CD14-positive monocyte (primary cell): ENCODE measurements around the gene SLC37A2. TPM values are rescaled to one million over a fixed set of nuclear protein-coding genes. Genes with fewer than 3 reads are reported as not detected.
A peak's percentile ranks its signal among the peaks of the same experiment; 100 is the strongest.

Experiments used
- DNase-seq, 3 donors: peaks; one replicate each; pipeline ENCODE4 v3.0.0-alpha.2; 2011 to 2022
- H2AFZ ChIP-seq: 2 replicates; pipeline ENCODE4 v1.6.0; 2012; ENCODE audit warnings: mild to moderate bottlenecking, low read depth, low read length, inconsistent platforms; ENCODE audit not compliant: insufficient read depth, poor library complexity, severe bottlenecking
- H3K27ac ChIP-seq, 2 donors: 1 replicate in 1 of 2; 2 replicates in 1 of 2; pipeline ENCODE4 v1.5.1; 2012 to 2013; ENCODE audit warnings: low read length in 2 of 2, control low read depth in 1 of 2, inconsistent platforms in 1 of 2, low read depth in 1 of 2, mild to moderate bottlenecking in 1 of 2
- H3K27me3 ChIP-seq, 2 donors: one replicate each; pipeline versions ENCODE4 v1.6.0 to v1.6.1; 2011 to 2013; ENCODE audit warnings: low read length in 2 of 2; ENCODE audit not compliant: control insufficient read depth in 2 of 2, insufficient read depth in 2 of 2
- H3K36me3 ChIP-seq, 2 donors: replicated peaks in 1 of 2; 1 replicate in 1 of 2; 2 replicates in 1 of 2; pipeline versions ENCODE4 v1.5.1 to v1.6.1; 2012 to 2013; ENCODE audit warnings: low read length in 2 of 2, control low read depth in 1 of 2, inconsistent platforms in 1 of 2, mild to moderate bottlenecking in 1 of 2; ENCODE audit not compliant: insufficient read depth in 2 of 2, control insufficient read depth in 1 of 2
- H3K4me1 ChIP-seq, 2 donors: 1 replicate in 1 of 2; 2 replicates in 1 of 2; pipeline versions ENCODE4 v1.5.1 to v1.6.1; 2012 to 2013; ENCODE audit warnings: low read length in 2 of 2, control low read depth in 1 of 2, inconsistent platforms in 1 of 2, mild to moderate bottlenecking in 1 of 2, moderate library complexity in 1 of 2; ENCODE audit not compliant: insufficient read depth in 2 of 2, control insufficient read depth in 1 of 2
- H3K4me2 ChIP-seq: replicated peaks from 2 replicates; pipeline ENCODE3; 2012; ENCODE audit warnings: low read length, moderate library complexity, mild to moderate bottlenecking; ENCODE audit not compliant: poor library complexity, severe bottlenecking; ENCODE audit errors: extremely low read depth
- H3K4me3 ChIP-seq, 3 experiments: fragments of 200-600 bp in 1 of 3; sonication (generic) in 1 of 3; replicated peaks in 1 of 3; 1 replicate in 2 of 3; 2 replicates in 1 of 3; pipeline ENCODE4 v1.5.1; 2011 to 2013; ENCODE audit warnings: low read length in 3 of 3, mild to moderate bottlenecking in 3 of 3, control low read depth in 2 of 3, low read depth in 2 of 3, inconsistent platforms in 1 of 3, moderate library complexity in 1 of 3
- H3K79me2 ChIP-seq: 2 replicates; pipeline ENCODE4 v1.6.0; 2012; ENCODE audit warnings: mild to moderate bottlenecking, control low read depth, inconsistent platforms, low read length, moderate library complexity; ENCODE audit not compliant: insufficient read depth
- H3K9ac ChIP-seq: 2 replicates; pipeline ENCODE4 v1.6.0; 2017; ENCODE audit warnings: low read length, mild to moderate bottlenecking; ENCODE audit not compliant: insufficient read depth, poor library complexity, severe bottlenecking
- H3K9me3 ChIP-seq, 2 donors: replicated peaks in 1 of 2; 1 replicate in 1 of 2; 2 replicates in 1 of 2; pipeline versions ENCODE4 v1.5.1 to v1.6.1; 2012 to 2013; ENCODE audit warnings: low read length in 2 of 2, control low read depth in 1 of 2; ENCODE audit not compliant: control insufficient read depth in 1 of 2, insufficient read depth in 1 of 2
- H4K20me1 ChIP-seq: 2 replicates; pipeline ENCODE4 v1.6.0; 2012; ENCODE audit warnings: mild to moderate bottlenecking, low read length, control low read depth, moderate library complexity; ENCODE audit not compliant: insufficient read depth
- H3K27ac Mint-ChIP-seq, 7 donors: one replicate each; pipeline ENCODE4 v1.8.0; 2020; ENCODE audit warnings: mild to moderate bottlenecking in 7 of 7, mixed read lengths in 7 of 7, moderate library complexity in 6 of 7, inconsistent platforms in 2 of 7
- H3K27me3 Mint-ChIP-seq, 3 donors: one replicate each; pipeline ENCODE4 v1.8.0; 2021 to 2022; ENCODE audit warnings: low read depth in 3 of 3, mild to moderate bottlenecking in 3 of 3, mixed read lengths in 3 of 3, moderate library complexity in 3 of 3, inconsistent platforms in 1 of 3
- H3K36me3 Mint-ChIP-seq, 2 donors: one replicate each; pipeline ENCODE4 v1.8.0; 2020; ENCODE audit warnings: mixed read lengths in 2 of 2, inconsistent platforms in 1 of 2, mild to moderate bottlenecking in 1 of 2
- H3K4me1 Mint-ChIP-seq: one replicate; pipeline ENCODE4 v1.8.0; 2020; ENCODE audit warnings: mild to moderate bottlenecking, mixed read lengths
- H3K4me3 Mint-ChIP-seq, 2 donors: one replicate each; pipeline ENCODE4 v1.8.0; 2020; ENCODE audit warnings: mild to moderate bottlenecking in 2 of 2, mixed read lengths in 2 of 2, moderate library complexity in 1 of 2
- H3K9me3 Mint-ChIP-seq, 7 donors: one replicate each; pipeline ENCODE4 v1.8.0; 2020 to 2022; ENCODE audit warnings: mixed read lengths in 7 of 7, mild to moderate bottlenecking in 6 of 7, moderate library complexity in 6 of 7, inconsistent platforms in 2 of 7
- WGBS: methylation state at CpG from one replicate; pipeline ENCODE4 v1.1.5; 2013; ENCODE audit warnings: missing lambda C conversion rate; ENCODE audit not compliant: insufficient coverage; 5-methylcytosine and 5-hydroxymethylcytosine counted together
- intact Hi-C, 2 donors: fragments of 100-400 bp; cut with micrococcal nuclease; formaldehyde crosslinking; loops; one replicate each; pipeline versions ENCODE4 v1.15.0 to v1.15.1; 2023
- polyA plus RNA-seq, 3 donors: library from polyadenylated mRNA; depleted of rRNA in 1 of 3; unstranded in 2 of 3; stranded (reverse) in 1 of 3; fragments of 300-500 nt in 2 of 3; fragments of >200 nt in 1 of 3; fragmentation: Illumina TruSeq in 2 of 3; gene quantifications; 1 replicate in 2 of 3; 2 replicates in 1 of 3; pipeline ENCODE4 v1.2.3, GENCODE V29; 2012 to 2021
- TF ChIP-seq, protein P1 (sequence below): fragments of 200-600 bp; IDR thresholded peaks from one replicate; pipeline ENCODE4 v1.8.0; 2022; ENCODE audit warnings: antibody characterized with exemption, mild to moderate bottlenecking

Gene SLC37A2
- polyA plus RNA-seq, 3 donors: 70.8 to 81.5 (median 78.9) TPM

DNA sequence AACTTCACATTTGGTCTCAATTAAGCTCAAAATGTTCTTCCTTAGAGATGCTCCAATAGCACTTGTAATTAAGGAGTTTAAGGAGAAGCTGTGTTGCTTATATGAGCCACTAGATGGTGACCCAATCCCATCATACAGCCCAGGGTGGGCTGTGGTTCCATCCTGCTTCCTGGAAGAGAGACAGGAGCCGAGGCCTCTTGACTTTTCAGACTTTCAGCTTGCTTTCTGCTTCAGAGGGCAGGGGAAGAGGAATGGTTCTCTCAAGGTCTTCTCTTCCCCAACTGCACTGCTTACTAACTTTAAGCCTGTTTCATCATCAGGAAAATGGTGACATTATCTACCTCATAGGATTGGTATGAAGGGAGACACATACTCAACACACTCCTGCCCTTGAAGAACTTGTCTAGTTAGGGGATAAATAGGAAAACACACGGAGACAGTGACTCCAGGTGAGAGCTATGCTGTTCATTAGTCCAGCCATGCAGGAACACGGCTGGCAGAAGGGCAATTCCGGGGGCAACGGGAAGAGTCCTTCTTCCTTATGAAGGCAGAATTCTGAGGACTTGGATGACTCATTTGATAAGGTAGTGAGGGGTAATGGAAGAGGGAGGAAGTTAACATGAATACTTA lies 28.3 kb downstream of the SLC37A2 start:
- Histone ChIP-seq H3K36me3 (peaks cover 22 to 58% of the 10 kb centered on the region in 2 donors), H4K20me1 (no peaks in the 10 kb centered on the region), H3K79me2 (no peaks in the 10 kb centered on the region), H3K27me3 (no peaks in the 10 kb centered on the region), H3K9me3 (no peaks in the 10 kb centered on the region), H3K4me1 (no peaks in the 10 kb centered on the region), H3K4me2 (no peak overlapping the region), H3K27ac (peak overlapping the region in 1 of 2 donors; percentile 37), H3K9ac (no peak overlapping the region), H2AFZ (no peak overlapping the region), H3K4me3 (no peak overlapping the region)
- intact Hi-C loops: no loop called here
- H3K27ac Mint-ChIP-seq: peak overlapping the region in 4 of 7 donors; percentile 25 to 80 (median 46)
- TF ChIP-seq, protein P1, sequence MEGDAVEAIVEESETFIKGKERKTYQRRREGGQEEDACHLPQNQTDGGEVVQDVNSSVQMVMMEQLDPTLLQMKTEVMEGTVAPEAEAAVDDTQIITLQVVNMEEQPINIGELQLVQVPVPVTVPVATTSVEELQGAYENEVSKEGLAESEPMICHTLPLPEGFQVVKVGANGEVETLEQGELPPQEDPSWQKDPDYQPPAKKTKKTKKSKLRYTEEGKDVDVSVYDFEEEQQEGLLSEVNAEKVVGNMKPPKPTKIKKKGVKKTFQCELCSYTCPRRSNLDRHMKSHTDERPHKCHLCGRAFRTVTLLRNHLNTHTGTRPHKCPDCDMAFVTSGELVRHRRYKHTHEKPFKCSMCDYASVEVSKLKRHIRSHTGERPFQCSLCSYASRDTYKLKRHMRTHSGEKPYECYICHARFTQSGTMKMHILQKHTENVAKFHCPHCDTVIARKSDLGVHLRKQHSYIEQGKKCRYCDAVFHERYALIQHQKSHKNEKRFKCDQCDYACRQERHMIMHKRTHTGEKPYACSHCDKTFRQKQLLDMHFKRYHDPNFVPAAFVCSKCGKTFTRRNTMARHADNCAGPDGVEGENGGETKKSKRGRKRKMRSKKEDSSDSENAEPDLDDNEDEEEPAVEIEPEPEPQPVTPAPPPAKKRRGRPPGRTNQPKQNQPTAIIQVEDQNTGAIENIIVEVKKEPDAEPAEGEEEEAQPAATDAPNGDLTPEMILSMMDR: peak; percentile 41
- DNase-seq: no peak
- H3K4me3 Mint-ChIP-seq: no peak overlapping the region
- H3K9me3 Mint-ChIP-seq: no peaks in the 10 kb centered on the region
- peaks cover 8% of the 10 kb centered on the region for H3K4me1 Mint-ChIP-seq
- H3K36me3 Mint-ChIP-seq: peaks cover 58 to 71% of the 10 kb centered on the region in 2 donors
- H3K27me3 Mint-ChIP-seq: peaks cover 0 to 1% (median 1%) of the 10 kb centered on the region in 3 donors
- 96% methylated on average over 4 of the region's 5 CpGs for WGBS

DNA sequence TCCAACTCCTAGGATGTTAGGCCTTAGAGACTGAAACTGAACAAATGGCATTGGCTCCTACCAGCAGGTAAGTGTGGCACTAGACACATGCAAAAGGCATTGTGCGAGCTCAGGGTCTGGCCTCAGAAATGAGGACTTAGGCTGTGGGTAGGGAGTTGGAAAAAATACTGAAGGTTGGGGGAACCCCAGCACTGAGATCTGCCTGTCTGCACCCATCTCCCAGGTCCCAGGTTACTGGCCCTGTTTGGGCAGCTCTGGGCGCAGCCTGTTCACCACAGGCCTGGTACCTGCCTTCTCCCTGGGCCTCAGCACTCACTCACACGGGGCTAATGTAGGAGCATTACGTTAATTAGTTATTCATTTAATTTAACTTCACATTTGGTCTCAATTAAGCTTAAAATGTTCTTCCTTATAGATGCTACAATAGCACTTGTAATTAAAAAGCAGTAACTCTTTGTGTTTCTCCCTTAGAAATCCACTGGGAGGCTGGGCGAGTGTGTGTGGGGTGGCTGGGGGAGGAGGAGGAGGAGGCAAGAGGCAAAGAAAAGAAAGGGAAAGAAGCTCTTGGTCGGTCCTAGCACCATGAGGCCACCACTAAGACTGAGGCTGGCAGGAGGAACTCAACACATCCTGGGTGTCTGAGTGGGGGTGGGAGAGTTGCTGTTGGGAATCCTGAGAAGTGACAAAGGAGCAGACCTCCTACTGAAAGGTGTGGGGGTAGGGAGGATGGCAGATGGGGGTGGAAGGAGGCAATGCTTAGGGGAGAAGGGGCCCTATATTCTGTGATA lies 29.0 kb downstream of the SLC37A2 start:
- no peak overlapping the region for H2AFZ ChIP-seq
- WGBS: 85% methylated on average over 3 of the region's 6 CpGs
- H3K27ac Mint-ChIP-seq: peak overlapping the region in 5 of 7 donors; percentile 11 to 80 (median 46)
- H3K36me3 ChIP-seq: peaks cover 18 to 58% of the 10 kb centered on the region in 2 donors
- intact Hi-C loops: no loop called here
- peaks cover 56 to 70% of the 10 kb centered on the region in 2 donors for H3K36me3 Mint-ChIP-seq
- no peaks in the 10 kb centered on the region for H3K4me1 ChIP-seq
- H3K4me1 Mint-ChIP-seq: peaks cover 8% of the 10 kb centered on the region
- peak overlapping the region in 1 of 2 donors; percentile 37 for H3K27ac ChIP-seq
- H3K4me3 ChIP-seq: no peak overlapping the region
- peaks cover 0 to 1% (median 1%) of the 10 kb centered on the region in 3 donors for H3K27me3 Mint-ChIP-seq
- DNase-seq: no peak
- no peak overlapping the region for H3K4me2 ChIP-seq
- TF ChIP-seq, protein P1: no peak
- no peaks in the 10 kb centered on the region for H3K79me2 ChIP-seq
- no peaks in the 10 kb centered on the region for H3K9me3 ChIP-seq
- no peaks in the 10 kb centered on the region for H3K27me3 ChIP-seq
- H3K9me3 Mint-ChIP-seq: no peaks in the 10 kb centered on the region
- H3K4me3 Mint-ChIP-seq: no peak overlapping the region
- no peaks in the 10 kb centered on the region for H4K20me1 ChIP-seq
- H3K9ac ChIP-seq: no peak overlapping the region
